Measurements from ENCODE around the gene PBXIP1. TPM values are rescaled to one million over a fixed set of nuclear protein-coding genes. Genes with fewer than 3 reads are reported as not detected.

PBXIP1 gene
- 100 to 1,000 TPM; 634 to 767 TPM for total RNA-seq
- total RNA-seq, result 713 to 988 reads per million in 2 donors

- peak within 1 kb of the TSS; percentile 100 for H3K27ac Mint-ChIP-seq
- no peaks in the 10 kb centered on the region for H3K27me3 Mint-ChIP-seq
- peaks cover 62% of the 10 kb centered on the region for H3K4me1 Mint-ChIP-seq
- peak; percentile 44 for ATAC-seq
- peak; percentile 55 to 77 (median 71) for DNase-seq
- no peaks in the 10 kb centered on the region for H3K9me3 ChIP-seq (ENCODE audit: control insufficient read depth, low read length, poor library complexity, severe bottlenecking)
- peaks cover 10% of the 10 kb centered on the region for H3K36me3 Mint-ChIP-seq (ENCODE audit: low read depth)
- peak within 1 kb of the TSS; percentile 99 for H3K4me3 Mint-ChIP-seq
These were observed at the start of gene PBXIP1 for GRCh38 chr1:154955718-154956543. Gene PBXIP1, minus strand, starts transcription at chr1:154956099. Its CDS starts 2,378 bp downstream, at chr1:154953721.

- Mint-ChIP-seq H3K27ac (peak overlapping the region; percentile 96), H3K36me3 (ENCODE audit: low read depth) (peaks cover 10% of the 10 kb centered on the region), H3K4me1 (peaks cover 48% of the 10 kb centered on the region), H3K4me3 (peak overlapping the region; percentile 99), H3K27me3 (no peaks in the 10 kb centered on the region)
- DNase-seq (peak in 1 of 3 donors; percentile 37), ATAC-seq (no peak)
- H3K9me3 ChIP-seq (ENCODE audit: control insufficient read depth, low read length, poor library complexity, severe bottlenecking), result no peaks in the 10 kb centered on the region
These were observed 49.4 kb upstream of the PBXIP1 start for GRCh38 chr1:155005076-155006011.

- Mint-ChIP-seq H3K4me3 (peak overlapping the region; percentile 99), H3K4me1 (peaks cover 47% of the 10 kb centered on the region), H3K27me3 (no peaks in the 10 kb centered on the region), H3K27ac (peak overlapping the region; percentile 96), H3K36me3 (ENCODE audit: low read depth) (peaks cover 6% of the 10 kb centered on the region)
- no peaks in the 10 kb centered on the region for H3K9me3 ChIP-seq (ENCODE audit: control insufficient read depth, low read length, poor library complexity, severe bottlenecking)
- DNase-seq (no peak), ATAC-seq (no peak)
These were observed 48.6 kb upstream of the PBXIP1 start for GRCh38 chr1:155004352-155005075.

GRCh38 chr1:155003766-155004351, 48.0 kb upstream of the PBXIP1 start:
- peak overlapping the region; percentile 99 for H3K4me3 Mint-ChIP-seq
- no peaks in the 10 kb centered on the region for H3K27me3 Mint-ChIP-seq
- no peaks in the 10 kb centered on the region for H3K9me3 ChIP-seq (ENCODE audit: control insufficient read depth, low read length, poor library complexity, severe bottlenecking)
- ATAC-seq, result no peak
- H3K27ac Mint-ChIP-seq, result peak overlapping the region; percentile 96
- H3K4me1 Mint-ChIP-seq, result peaks cover 49% of the 10 kb centered on the region
- H3K36me3 Mint-ChIP-seq (ENCODE audit: low read depth), result peaks cover 4% of the 10 kb centered on the region
- DNase-seq, result no peak

GRCh38 chr1:155003227-155003765, 47.4 kb upstream of the PBXIP1 start:
- Mint-ChIP-seq H3K27ac (peak overlapping the region; percentile 96), H3K36me3 (ENCODE audit: low read depth) (peaks cover 3% of the 10 kb centered on the region), H3K4me1 (peaks cover 48% of the 10 kb centered on the region), H3K4me3 (peak overlapping the region; percentile 99), H3K27me3 (no peaks in the 10 kb centered on the region)
- H3K9me3 ChIP-seq (ENCODE audit: control insufficient read depth, low read length, poor library complexity, severe bottlenecking), result no peaks in the 10 kb centered on the region
- DNase-seq (no peak), ATAC-seq (no peak)

- Mint-ChIP-seq H3K27ac (peak within 1 kb of the TSS; percentile 96), H3K36me3 (ENCODE audit: low read depth) (peaks cover 3% of the 10 kb centered on the region), H3K27me3 (no peaks in the 10 kb centered on the region), H3K4me1 (peaks cover 52% of the 10 kb centered on the region), H3K4me3 (peak within 1 kb of the TSS; percentile 99)
- ATAC-seq (peak; percentile 2), DNase-seq (peak in 1 of 3 donors; percentile 12)
- no peaks in the 10 kb centered on the region for H3K9me3 ChIP-seq (ENCODE audit: control insufficient read depth, low read length, poor library complexity, severe bottlenecking)
These were observed 46.7 kb upstream of the PBXIP1 start, which contains the start of gene ZBTB7B for GRCh38 chr1:155002464-155003226. Gene ZBTB7B, plus strand, starts transcription at chr1:155002802. Its CDS starts 11,859 bp downstream, at chr1:155014661.

- Mint-ChIP-seq H3K27ac (peak overlapping the region; percentile 96), H3K27me3 (no peaks in the 10 kb centered on the region), H3K4me3 (peak overlapping the region; percentile 99), H3K4me1 (peaks cover 55% of the 10 kb centered on the region), H3K36me3 (ENCODE audit: low read depth) (peaks cover 3% of the 10 kb centered on the region)
- DNase-seq, result peak; percentile 94 to 96 (median 95)
- no peaks in the 10 kb centered on the region for H3K9me3 ChIP-seq (ENCODE audit: control insufficient read depth, low read length, poor library complexity, severe bottlenecking)
- peak; percentile 81 for ATAC-seq
These were observed 46.0 kb upstream of the PBXIP1 start for GRCh38 chr1:155001675-155002463.

GRCh38 chr1:155001425-155001674, 45.5 kb upstream of the PBXIP1 start:
- H3K27me3 Mint-ChIP-seq, result no peaks in the 10 kb centered on the region
- DNase-seq, result no peak
- H3K27ac Mint-ChIP-seq, result peak overlapping the region; percentile 96
- H3K4me1 Mint-ChIP-seq, result peaks cover 50% of the 10 kb centered on the region
- peaks cover 3% of the 10 kb centered on the region for H3K36me3 Mint-ChIP-seq (ENCODE audit: low read depth)
- no peak for ATAC-seq
- peak overlapping the region; percentile 99 for H3K4me3 Mint-ChIP-seq
- no peaks in the 10 kb centered on the region for H3K9me3 ChIP-seq (ENCODE audit: control insufficient read depth, low read length, poor library complexity, severe bottlenecking)

GRCh38 chr1:155000726-155001424, 45.0 kb upstream of the PBXIP1 start:
- no peaks in the 10 kb centered on the region for H3K27me3 Mint-ChIP-seq
- DNase-seq (peak; percentile 55 to 82 (median 76)), ATAC-seq (peak; percentile 39)
- H3K9me3 ChIP-seq (ENCODE audit: control insufficient read depth, low read length, poor library complexity, severe bottlenecking), result no peaks in the 10 kb centered on the region
- peaks cover 3% of the 10 kb centered on the region for H3K36me3 Mint-ChIP-seq (ENCODE audit: low read depth)
- peak overlapping the region; percentile 96 for H3K27ac Mint-ChIP-seq
- H3K4me3 Mint-ChIP-seq, result peak overlapping the region; percentile 99
- peaks cover 47% of the 10 kb centered on the region for H3K4me1 Mint-ChIP-seq

- peaks cover 3% of the 10 kb centered on the region for H3K36me3 Mint-ChIP-seq (ENCODE audit: low read depth)
- peaks cover 45% of the 10 kb centered on the region for H3K4me1 Mint-ChIP-seq
- no peak for DNase-seq
These were observed 44.5 kb upstream of the PBXIP1 start for GRCh38 chr1:155000411-155000725.

More at GRCh38 chr1:155000411-155000725, 44.5 kb upstream of the PBXIP1 start:
- H3K9me3 ChIP-seq (ENCODE audit: control insufficient read depth, low read length, poor library complexity, severe bottlenecking), result no peaks in the 10 kb centered on the region
- Mint-ChIP-seq H3K27me3 (no peaks in the 10 kb centered on the region), H3K4me3 (peak overlapping the region; percentile 99), H3K27ac (peak overlapping the region; percentile 96)
- no peak for ATAC-seq
